ENCODE measurements around the gene SORBS2.

The SORBS2 gene

GRCh38 chr4:185638548-185639301 is 173.3 kb downstream of the SORBS2 start:
- TF ChIP-seq TCF4 (CRISPR knock-in tag; IDR thresholded peaks at IDR 0.05; ENCODE audit: borderline replicate concordance): no peak
- no peak for TF ChIP-seq ARNTL (CRISPR knock-in tag; IDR thresholded peaks at IDR 0.05; ENCODE audit: borderline replicate concordance, low read depth)
- no peak for TF ChIP-seq CSRNP3 (CRISPR knock-in tag; IDR thresholded peaks at IDR 0.05)
- no peak for TF ChIP-seq ZC3H10 (CRISPR knock-in tag; IDR thresholded peaks at IDR 0.05)
- TF ChIP-seq ESRRG (CRISPR knock-in tag; IDR thresholded peaks at IDR 0.05): no peak
- no peak for TF ChIP-seq ZNF565 (CRISPR knock-in tag; conservative IDR thresholded peaks at IDR 0.05; ENCODE audit: low read depth)
- no peak for TF ChIP-seq ISL1 (CRISPR knock-in tag; IDR thresholded peaks at IDR 0.05)
- no peak for ATAC-seq

DNA sequence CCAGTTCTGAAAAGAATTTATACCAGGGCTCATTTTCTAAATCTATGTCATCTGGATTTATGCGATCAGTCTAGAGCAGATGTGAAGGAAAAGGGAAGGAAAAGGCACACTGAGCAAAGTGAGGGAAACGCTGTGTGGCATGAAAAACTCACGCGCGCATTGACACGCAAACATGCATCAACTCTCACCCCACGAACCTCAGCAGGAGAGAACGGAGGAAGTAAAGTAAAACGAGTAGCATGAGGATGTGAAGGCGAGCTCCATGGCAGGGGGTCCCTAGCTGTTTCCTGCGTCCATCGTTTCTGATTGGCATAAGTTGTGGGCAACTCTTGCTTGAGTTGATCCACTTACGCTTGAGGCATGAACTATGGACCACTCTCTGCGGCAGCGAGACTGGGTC is 173.9 kb downstream of the SORBS2 start:
- ATAC-seq: no peak

DNA sequence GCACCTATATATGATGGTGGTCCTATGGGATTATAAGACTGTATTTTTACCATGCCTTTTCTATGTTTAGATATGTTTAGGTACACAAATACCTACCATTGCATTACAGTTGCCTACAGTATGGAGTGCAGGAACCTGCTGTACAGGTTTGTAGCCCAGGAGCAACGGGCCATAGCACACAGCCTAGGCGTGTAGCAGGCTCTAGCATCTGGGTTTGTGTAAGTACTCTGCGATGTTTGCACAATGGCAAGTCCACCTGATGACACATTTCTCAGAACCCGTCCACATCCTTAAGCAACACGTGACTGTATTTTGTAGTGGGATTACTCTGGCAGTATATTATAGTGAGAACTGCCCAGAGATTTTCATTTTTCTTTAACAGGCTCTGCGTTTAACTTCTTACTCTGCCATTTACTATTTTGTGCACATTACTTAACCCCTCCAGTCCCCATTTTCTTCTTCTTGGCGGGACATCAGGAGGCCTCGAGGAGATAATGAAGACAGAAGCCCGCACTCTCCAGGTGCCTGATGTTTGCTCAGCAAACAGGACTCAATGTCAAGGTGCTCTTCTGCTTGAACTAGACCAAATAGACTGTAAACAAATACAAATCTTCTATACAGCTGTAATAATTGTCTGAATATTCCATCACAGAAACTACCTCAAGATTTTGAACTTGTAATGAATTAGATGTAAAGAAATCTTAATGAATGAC is 174.7 kb downstream of the SORBS2 start:
- no peak for ATAC-seq
- TF ChIP-seq CSRNP3 (CRISPR knock-in tag; IDR thresholded peaks at IDR 0.05) (no peak), ZC3H10 (CRISPR knock-in tag; IDR thresholded peaks at IDR 0.05) (no peak), BACH2 (CRISPR knock-in tag; IDR thresholded peaks at IDR 0.05; ENCODE audit: borderline replicate concordance) (no peak), ZNF70 (CRISPR knock-in tag; IDR thresholded peaks at IDR 0.05) (no peak), GLIS3 (CRISPR knock-in tag; IDR thresholded peaks at IDR 0.05) (no peak), ARNTL (CRISPR knock-in tag; IDR thresholded peaks at IDR 0.05; ENCODE audit: borderline replicate concordance, low read depth) (no peak), ESRRG (CRISPR knock-in tag; IDR thresholded peaks at IDR 0.05) (no peak), RARB (CRISPR knock-in tag; IDR thresholded peaks at IDR 0.05) (no peak)
- TF ChIP-seq, protein P1, sequence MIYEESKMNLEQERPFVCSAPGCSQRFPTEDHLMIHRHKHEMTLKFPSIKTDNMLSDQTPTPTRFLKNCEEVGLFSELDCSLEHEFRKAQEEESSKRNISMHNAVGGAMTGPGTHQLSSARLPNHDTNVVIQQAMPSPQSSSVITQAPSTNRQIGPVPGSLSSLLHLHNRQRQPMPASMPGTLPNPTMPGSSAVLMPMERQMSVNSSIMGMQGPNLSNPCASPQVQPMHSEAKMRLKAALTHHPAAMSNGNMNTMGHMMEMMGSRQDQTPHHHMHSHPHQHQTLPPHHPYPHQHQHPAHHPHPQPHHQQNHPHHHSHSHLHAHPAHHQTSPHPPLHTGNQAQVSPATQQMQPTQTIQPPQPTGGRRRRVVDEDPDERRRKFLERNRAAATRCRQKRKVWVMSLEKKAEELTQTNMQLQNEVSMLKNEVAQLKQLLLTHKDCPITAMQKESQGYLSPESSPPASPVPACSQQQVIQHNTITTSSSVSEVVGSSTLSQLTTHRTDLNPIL (CRISPR knock-in tag; IDR thresholded peaks at IDR 0.05; ENCODE audit: low read depth): no peak

More for the DNA sequence above, 173.9 kb downstream of the SORBS2 start:
- TF ChIP-seq ZNF70 (CRISPR knock-in tag; IDR thresholded peaks at IDR 0.05): no peak
- no peak for TF ChIP-seq OSR1 (CRISPR knock-in tag; IDR thresholded peaks at IDR 0.05)

DNA sequence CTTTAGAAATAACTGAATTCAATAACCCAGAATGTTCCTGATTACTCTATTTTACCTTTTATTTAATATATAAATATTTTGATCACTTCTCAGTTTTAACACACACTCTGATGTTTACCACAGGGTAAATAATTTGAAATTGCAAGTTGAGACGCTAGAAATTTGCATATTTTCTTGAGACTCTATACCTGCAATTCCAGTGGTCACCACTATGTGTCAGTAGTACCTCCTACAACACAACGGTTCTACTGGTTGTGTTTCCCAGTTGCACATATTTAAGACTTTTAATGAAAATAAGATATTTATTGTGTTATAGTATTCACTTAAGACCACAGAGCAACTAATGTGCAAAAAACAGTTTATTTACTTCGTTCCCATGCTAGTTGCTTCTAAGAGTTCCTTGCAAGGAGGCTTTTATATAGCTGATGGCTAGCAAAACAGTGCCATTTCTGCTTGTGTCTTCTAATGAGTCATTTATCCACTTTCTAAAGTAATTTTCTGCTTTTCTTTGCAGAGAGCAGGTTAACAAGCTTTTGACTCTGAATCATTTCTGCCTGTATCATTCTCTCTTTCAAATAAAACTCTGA is 177.8 kb downstream of the SORBS2 start:
- no peak for ATAC-seq
- no peak for TF ChIP-seq PPARA (CRISPR knock-in tag; IDR thresholded peaks at IDR 0.05; ENCODE audit: borderline replicate concordance)
- no peak for TF ChIP-seq TOX (CRISPR knock-in tag; IDR thresholded peaks at IDR 0.05; ENCODE audit: borderline replicate concordance)
- TF ChIP-seq RARB (CRISPR knock-in tag; IDR thresholded peaks at IDR 0.05): no peak
- TF ChIP-seq, protein P1 (CRISPR knock-in tag; IDR thresholded peaks at IDR 0.05; ENCODE audit: low read depth): no peak
- no peak for TF ChIP-seq ZNF565 (CRISPR knock-in tag; conservative IDR thresholded peaks at IDR 0.05; ENCODE audit: low read depth)
- TF ChIP-seq BACH2 (CRISPR knock-in tag; IDR thresholded peaks at IDR 0.05; ENCODE audit: borderline replicate concordance): no peak
- no peak for TF ChIP-seq ZNF70 (CRISPR knock-in tag; IDR thresholded peaks at IDR 0.05)

DNA sequence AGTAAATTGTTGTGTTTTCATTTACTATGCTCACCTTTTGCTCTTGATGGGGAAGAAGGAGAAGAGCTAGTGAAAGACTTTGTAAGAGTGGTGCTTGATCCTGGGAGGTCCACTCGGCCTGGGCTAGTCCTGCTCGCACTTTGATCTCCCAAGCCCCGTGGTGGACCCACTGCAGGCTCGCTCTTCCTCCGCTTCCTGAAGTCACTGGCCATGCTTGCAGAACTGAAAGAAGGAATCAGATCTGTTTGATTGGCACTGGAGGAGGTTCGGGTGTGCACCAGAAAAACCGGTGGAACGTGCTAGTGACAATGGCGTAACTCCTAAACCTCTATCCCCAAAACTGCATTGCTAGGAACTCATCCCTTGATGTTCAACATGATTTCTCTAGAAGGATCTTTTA is 185.2 kb downstream of the SORBS2 start:
- ATAC-seq: no peak
- TF ChIP-seq TCF4 (CRISPR knock-in tag; IDR thresholded peaks at IDR 0.05; ENCODE audit: borderline replicate concordance): no peak
- TF ChIP-seq POU6F1 (CRISPR knock-in tag; IDR thresholded peaks at IDR 0.05; ENCODE audit: borderline replicate concordance, low read depth): no peak
- TF ChIP-seq ZFP3 (CRISPR knock-in tag; IDR thresholded peaks at IDR 0.05): no peak
- TF ChIP-seq, protein P1 (CRISPR knock-in tag; IDR thresholded peaks at IDR 0.05; ENCODE audit: low read depth): no peak
- no peak for TF ChIP-seq PPARA (CRISPR knock-in tag; IDR thresholded peaks at IDR 0.05; ENCODE audit: borderline replicate concordance)
- TF ChIP-seq TOX (CRISPR knock-in tag; IDR thresholded peaks at IDR 0.05; ENCODE audit: borderline replicate concordance): no peak
- TF ChIP-seq ESRRG (CRISPR knock-in tag; IDR thresholded peaks at IDR 0.05): no peak
- TF ChIP-seq, protein P2, sequence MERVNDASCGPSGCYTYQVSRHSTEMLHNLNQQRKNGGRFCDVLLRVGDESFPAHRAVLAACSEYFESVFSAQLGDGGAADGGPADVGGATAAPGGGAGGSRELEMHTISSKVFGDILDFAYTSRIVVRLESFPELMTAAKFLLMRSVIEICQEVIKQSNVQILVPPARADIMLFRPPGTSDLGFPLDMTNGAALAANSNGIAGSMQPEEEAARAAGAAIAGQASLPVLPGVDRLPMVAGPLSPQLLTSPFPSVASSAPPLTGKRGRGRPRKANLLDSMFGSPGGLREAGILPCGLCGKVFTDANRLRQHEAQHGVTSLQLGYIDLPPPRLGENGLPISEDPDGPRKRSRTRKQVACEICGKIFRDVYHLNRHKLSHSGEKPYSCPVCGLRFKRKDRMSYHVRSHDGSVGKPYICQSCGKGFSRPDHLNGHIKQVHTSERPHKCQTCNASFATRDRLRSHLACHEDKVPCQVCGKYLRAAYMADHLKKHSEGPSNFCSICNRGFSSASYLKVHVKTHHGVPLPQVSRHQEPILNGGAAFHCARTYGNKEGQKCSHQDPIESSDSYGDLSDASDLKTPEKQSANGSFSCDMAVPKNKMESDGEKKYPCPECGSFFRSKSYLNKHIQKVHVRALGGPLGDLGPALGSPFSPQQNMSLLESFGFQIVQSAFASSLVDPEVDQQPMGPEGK (CRISPR knock-in tag; IDR thresholded peaks at IDR 0.05; ENCODE audit: borderline replicate concordance): no peak
- no peak for TF ChIP-seq SNAI2 (CRISPR knock-in tag; IDR thresholded peaks at IDR 0.05)
- no peak for TF ChIP-seq ISL1 (CRISPR knock-in tag; IDR thresholded peaks at IDR 0.05)
- TF ChIP-seq ARNTL (CRISPR knock-in tag; IDR thresholded peaks at IDR 0.05; ENCODE audit: borderline replicate concordance, low read depth): no peak
- no peak for TF ChIP-seq RARB (CRISPR knock-in tag; IDR thresholded peaks at IDR 0.05)
- no peak for TF ChIP-seq ZNF565 (CRISPR knock-in tag; conservative IDR thresholded peaks at IDR 0.05; ENCODE audit: low read depth)

Measured in SK-N-SH treated with all-trans-retinoic acid at 6 μM for 48 hours (cell line).